KOPT-K1 (cell line): Measurements from ENCODE around the gene ARMC2.

Source experiments
- H3K27ac ChIP-seq: fragments of 200-600 bp; sonication (generic); 2 replicates; pipeline ENCODE4 v1.5.1; 2016; ENCODE audit warnings: antibody characterized with exemption, mild to moderate bottlenecking, low read depth, low read length; ENCODE audit not compliant: poor library complexity, severe bottlenecking
- H3K36me3 ChIP-seq: fragments of 200-600 bp; sonication (generic); 2 replicates; pipeline ENCODE4 v1.5.1; 2017; ENCODE audit warnings: antibody characterized with exemption, mild to moderate bottlenecking, low read length, moderate library complexity; ENCODE audit not compliant: insufficient read depth
- H3K9me3 ChIP-seq: fragments of 200-600 bp; sonication (generic); 2 replicates; pipeline ENCODE4 v1.5.1; 2017; ENCODE audit warnings: antibody characterized with exemption, low read length, mild to moderate bottlenecking; ENCODE audit not compliant: insufficient read depth, poor library complexity, severe bottlenecking

ARMC2 gene

GRCh38 chr6:108848116-108848868 lies at the start of gene ARMC2:
Gene ARMC2, plus strand, starts transcription at chr6:108848422. Its CDS starts 5,846 bp downstream, at chr6:108854268.
- Histone ChIP-seq H3K36me3 (no peaks in the 10 kb centered on the region), H3K9me3 (no peaks in the 10 kb centered on the region), H3K27ac (peak within 1 kb of the TSS; percentile 56)

GRCh38 chr6:108798670-108799353 lies 49.4 kb upstream of the ARMC2 start:
- H3K36me3 ChIP-seq = no peaks in the 10 kb centered on the region
- no peaks in the 10 kb centered on the region for H3K9me3 ChIP-seq
- peak overlapping the region; percentile 81 for H3K27ac ChIP-seq

GRCh38 chr6:108799354-108799717 lies 48.9 kb upstream of the ARMC2 start:
- H3K9me3 ChIP-seq = no peaks in the 10 kb centered on the region
- H3K36me3 ChIP-seq = no peaks in the 10 kb centered on the region
- peak overlapping the region; percentile 81 for H3K27ac ChIP-seq

- peak overlapping the region; percentile 81 for H3K27ac ChIP-seq
- H3K36me3 ChIP-seq = no peaks in the 10 kb centered on the region
- H3K9me3 ChIP-seq = no peaks in the 10 kb centered on the region
Measured at GRCh38 chr6:108799791-108800190, 48.4 kb upstream of the ARMC2 start.

- Histone ChIP-seq H3K27ac (peak overlapping the region; percentile 81), H3K36me3 (no peaks in the 10 kb centered on the region), H3K9me3 (no peaks in the 10 kb centered on the region)
Measured at GRCh38 chr6:108800427-108800864, 47.8 kb upstream of the ARMC2 start.

GRCh38 chr6:108801366-108801765 lies 46.9 kb upstream of the ARMC2 start:
- peak overlapping the region; percentile 3 for H3K27ac ChIP-seq
- H3K9me3 ChIP-seq = no peaks in the 10 kb centered on the region
- no peaks in the 10 kb centered on the region for H3K36me3 ChIP-seq

GRCh38 chr6:108803982-108804490 lies 44.2 kb upstream of the ARMC2 start:
- H3K27ac ChIP-seq = no peak overlapping the region
- H3K36me3 ChIP-seq = no peaks in the 10 kb centered on the region
- no peaks in the 10 kb centered on the region for H3K9me3 ChIP-seq

- no peaks in the 10 kb centered on the region for H3K36me3 ChIP-seq
- no peak overlapping the region for H3K27ac ChIP-seq
Measured at GRCh38 chr6:108804956-108805355, 43.3 kb upstream of the ARMC2 start.

GRCh38 chr6:108805611-108806167 lies 42.5 kb upstream of the ARMC2 start:
- Histone ChIP-seq H3K36me3 (no peaks in the 10 kb centered on the region), H3K27ac (no peak overlapping the region), H3K9me3 (no peaks in the 10 kb centered on the region)

More at GRCh38 chr6:108804956-108805355, 43.3 kb upstream of the ARMC2 start:
- no peaks in the 10 kb centered on the region for H3K9me3 ChIP-seq

GRCh38 chr6:108806171-108806570 lies 42.1 kb upstream of the ARMC2 start:
- H3K27ac ChIP-seq = no peak overlapping the region
- no peaks in the 10 kb centered on the region for H3K9me3 ChIP-seq
- no peaks in the 10 kb centered on the region for H3K36me3 ChIP-seq

GRCh38 chr6:108806665-108807064 lies 41.6 kb upstream of the ARMC2 start:
- Histone ChIP-seq H3K9me3 (no peaks in the 10 kb centered on the region), H3K27ac (no peak overlapping the region), H3K36me3 (no peaks in the 10 kb centered on the region)

GRCh38 chr6:108807928-108808327 lies 40.3 kb upstream of the ARMC2 start:
- H3K27ac ChIP-seq = no peak overlapping the region

GRCh38 chr6:108809211-108809610 lies 39.0 kb upstream of the ARMC2 start:
- no peak overlapping the region for H3K27ac ChIP-seq
- no peaks in the 10 kb centered on the region for H3K9me3 ChIP-seq
- no peaks in the 10 kb centered on the region for H3K36me3 ChIP-seq

More at GRCh38 chr6:108807928-108808327, 40.3 kb upstream of the ARMC2 start:
- H3K36me3 ChIP-seq = no peaks in the 10 kb centered on the region
- H3K9me3 ChIP-seq = no peaks in the 10 kb centered on the region

- Histone ChIP-seq H3K27ac (no peak overlapping the region), H3K36me3 (no peaks in the 10 kb centered on the region), H3K9me3 (no peaks in the 10 kb centered on the region)
Measured at GRCh38 chr6:108810057-108810643, 38.1 kb upstream of the ARMC2 start.

- no peak overlapping the region for H3K27ac ChIP-seq
- no peaks in the 10 kb centered on the region for H3K9me3 ChIP-seq
Measured at GRCh38 chr6:108811490-108811889, 36.7 kb upstream of the ARMC2 start.

More at GRCh38 chr6:108811490-108811889, 36.7 kb upstream of the ARMC2 start:
- H3K36me3 ChIP-seq = no peaks in the 10 kb centered on the region
